ENCODE results near the gene MKS1.

GRCh38 chr17:58249270-58250133, 30.4 kb upstream of the MKS1 start:
- no peak for TF ChIP-seq FOSL1 (IDR thresholded peaks at IDR 0.05; ENCODE audit: insufficient read depth, low read depth, low read length)
- TF ChIP-seq ATF2 (IDR thresholded peaks at IDR 0.05; ENCODE audit: low read length), result no peak
- TF ChIP-seq CTCF (IDR thresholded peaks at IDR 0.05; ENCODE audit: control extremely low read depth in 1 of 3, insufficient read depth in 1 of 3, low read depth in 1 of 3, low read length in 3 of 3), result peak; percentile 85 to 88 (median 86)
- TF ChIP-seq CREB1 (IDR thresholded peaks at IDR 0.05), result peak; percentile 65
- TF ChIP-seq BCL11A (IDR thresholded peaks at IDR 0.05; ENCODE audit: low read depth in 2 of 2, low read length in 2 of 2), result no peak
- TF ChIP-seq RAD21 (IDR thresholded peaks at IDR 0.05 in 1 of 2, conservative IDR thresholded peaks at IDR 0.05 in 1 of 2; ENCODE audit: low read depth in 2 of 2, low read length in 2 of 2), result peak; percentile 63 to 66
- TF ChIP-seq MAX (IDR thresholded peaks at IDR 0.05), result peak; percentile 100
- TF ChIP-seq PHF8 (conservative IDR thresholded peaks at IDR 0.05; ENCODE audit: low read depth, low read length), result no peak; the same call in 1 of the 2 replicates
- no peak for TF ChIP-seq JUND (IDR thresholded peaks at IDR 0.05; ENCODE audit: low read length)
- TF ChIP-seq RXRA (IDR thresholded peaks at IDR 0.05; ENCODE audit: insufficient read depth, low read depth, low read length), result no peak
- TF ChIP-seq POLR2A (IDR thresholded peaks at IDR 0.05; ENCODE audit: control extremely low read depth in 1 of 2, low read depth in 2 of 2, low read length in 2 of 2), result no peak
- TF ChIP-seq CHD1 (IDR thresholded peaks at IDR 0.05; ENCODE audit: low read depth, low read length), result no peak
- TF ChIP-seq E2F6 (IDR thresholded peaks at IDR 0.05), result peak; percentile 99

All from H1 (cell line).